ENCODE results near the gene ZNF467.

The ZNF467 gene

GRCh38 chr7:149783386-149784250 is 10.2 kb upstream of the ZNF467 start:
- no peak for DNase-seq

GRCh38 chr7:149782682-149783345 is 9.4 kb upstream of the ZNF467 start:
- DNase-seq: no peak

GRCh38 chr7:149781921-149782320 is 8.5 kb upstream of the ZNF467 start:
- DNase-seq: no peak

- no peak for DNase-seq
Observed at GRCh38 chr7:149780636-149781419, 7.4 kb upstream of the ZNF467 start.

GRCh38 chr7:149780056-149780455 is 6.7 kb upstream of the ZNF467 start:
- DNase-seq: no peak

GRCh38 chr7:149779502-149779805 is 6.1 kb upstream of the ZNF467 start:
- no peak for DNase-seq

GRCh38 chr7:149778696-149779501 is 5.5 kb upstream of the ZNF467 start:
- DNase-seq: no peak

GRCh38 chr7:149778327-149778637 is 4.9 kb upstream of the ZNF467 start:
- DNase-seq: no peak

- no peak for DNase-seq
Observed at GRCh38 chr7:149777551-149778326, 4.4 kb upstream of the ZNF467 start.

- no peak for DNase-seq
Observed at GRCh38 chr7:149776848-149777407, 3.5 kb upstream of the ZNF467 start.

- no peak for DNase-seq
Observed at GRCh38 chr7:149776289-149776688, 2.9 kb upstream of the ZNF467 start.

GRCh38 chr7:149775176-149775556 is 1.8 kb upstream of the ZNF467 start:
- DNase-seq: no peak

- DNase-seq: peak; percentile 49
Observed at GRCh38 chr7:149774237-149775175, 1.1 kb upstream of the ZNF467 start.

- no peak for DNase-seq
Observed at GRCh38 chr7:149772956-149773434, 393 bp downstream of the ZNF467 start.

- DNase-seq: no peak
Observed at GRCh38 chr7:149772241-149772955, 990 bp downstream of the ZNF467 start.

- DNase-seq: peak; percentile 58
Observed at GRCh38 chr7:149771720-149772240, 1.6 kb downstream of the ZNF467 start.

- no peak for DNase-seq
Observed at GRCh38 chr7:149770728-149771636, 2.4 kb downstream of the ZNF467 start.

GRCh38 chr7:149769915-149770314 is 3.5 kb downstream of the ZNF467 start:
- no peak for DNase-seq

- no peak for DNase-seq
Observed at GRCh38 chr7:149768931-149769330, 4.5 kb downstream of the ZNF467 start.

All from DMS79 treated with DMSO at 0.1 percent for 48 hours (cell line).